A549 (cell line): Measurements from ENCODE around the gene TRAK2. TPM values are rescaled to one million over a fixed set of nuclear protein-coding genes. Genes with fewer than 3 reads are reported as not detected.

Experiments
- ATAC-seq, 2 experiments: fragments of 200-7000 bp in 1 of 2; fragments of >200 bp in 1 of 2; cut with Nextera tagmentation in 1 of 2; cut with Tn5 transposase in 1 of 2; 3 replicates each; pipeline versions ENCODE4 v1.8.0 to v1.9.1; 2018 to 2020; ENCODE audit warnings: mild to moderate bottlenecking in 1 of 2, moderate library complexity in 1 of 2
- CTCF ChIA-PET: fragments of 300-600 bp; sonication (Branson Sonifier 250); formaldehyde crosslinking; extraction: SDS; loops from one replicate; lab custom pipeline; 2021; ENCODE audit warnings: antibody characterized with exemption, inconsistent platforms; lab: Yijun Ruan, JAX
- POLR2A ChIA-PET: fragments of 350-600 bp; formaldehyde crosslinking; extraction: SDS; loops from one replicate; lab custom pipeline; 2021; ENCODE audit warnings: antibody characterized with exemption, inconsistent platforms; lab: Yijun Ruan, JAX
- DNase-seq, 2 experiments: peaks; one replicate each; pipeline versions ENCODE4 v3.0.0 to v3.0.0-alpha.2; 2011 to 2016; ENCODE audit warnings: low read depth in 1 of 2, low spot score in 1 of 2
- FAIRE-seq: peaks from 2 replicates; lab custom pipeline; 2011; peaks lifted over from hg19 to GRCh38; lab: Jason Lieb, UNC
- H3K27ac ChIP-seq, 2 experiments: fragments of >200 bp; sonication (Bioruptor Twin); formaldehyde crosslinking; 3 replicates each; pipeline ENCODE4 v1.5.1; 2016 to 2017
- H3K4me1 ChIP-seq: fragments of >200 bp; sonication (Bioruptor Twin); formaldehyde crosslinking; 3 replicates; pipeline ENCODE4 v1.6.1; 2016
- H3K4me2 ChIP-seq: fragments of >200 bp; sonication (Bioruptor Twin); formaldehyde crosslinking; 3 replicates; pipeline ENCODE4 v1.6.1; 2016
- H3K4me3 ChIP-seq: fragments of >200 bp; sonication (Bioruptor Twin); formaldehyde crosslinking; 3 replicates; pipeline ENCODE4 v1.5.1; 2016
- H3K9me3 ChIP-seq: fragments of >200 bp; sonication (Bioruptor Twin); formaldehyde crosslinking; 3 replicates; pipeline ENCODE4 v1.6.1; 2016
- CBX2 ChIP-seq: fragments of 200-600 bp; sonication (generic); IDR thresholded peaks from 2 replicates; pipeline ENCODE4 v1.6.1; 2016; ENCODE audit warnings: low read depth, mild to moderate bottlenecking, borderline replicate concordance
- CEBPB ChIP-seq, 2 experiments: fragments of >200 bp in 1 of 2; sonication (Bioruptor Twin) in 1 of 2; formaldehyde crosslinking in 1 of 2; IDR thresholded peaks; 2 replicates each; pipeline ENCODE4 v1.6.1; 2012 to 2016
- CHD2 ChIP-seq: fragments of 150-350 bp; IDR thresholded peaks from 2 replicates; pipeline ENCODE4 v1.6.1; 2014; ENCODE audit warnings: low read length; ENCODE audit not compliant: partially characterized antibody
- CHD4 ChIP-seq: fragments of 200-600 bp; sonication (generic); IDR thresholded peaks from 2 replicates; pipeline ENCODE4 v1.6.1; 2016; ENCODE audit warnings: antibody characterized with exemption, mild to moderate bottlenecking, borderline replicate concordance
- E2F6 ChIP-seq: IDR thresholded peaks from 2 replicates; pipeline ENCODE4 v1.6.1; 2012; ENCODE audit warnings: low read depth, borderline replicate concordance
- EP300 ChIP-seq, 2 experiments: fragments of >200 bp; sonication (Bioruptor Twin); formaldehyde crosslinking; IDR thresholded peaks; 2 replicates in 1 of 2; 3 replicates in 1 of 2; pipeline ENCODE4 v1.6.1; 2016 to 2017
- ESRRA ChIP-seq: fragments of 150-350 bp; IDR thresholded peaks from 2 replicates; pipeline ENCODE4 v1.6.1; 2014; ENCODE audit warnings: mild to moderate bottlenecking, low read length, borderline replicate concordance
- FOSB ChIP-seq: fragments of 250-450 bp; sonication (Bioruptor Pico); IDR thresholded peaks from 2 replicates; pipeline ENCODE4 v1.5.0; 2020; ENCODE audit warnings: mild to moderate bottlenecking, moderate library complexity
- GATA3 ChIP-seq: IDR thresholded peaks from 2 replicates; pipeline ENCODE4 v1.6.1; 2012; ENCODE audit warnings: borderline replicate concordance
- HMGXB4 ChIP-seq: fragments of 250-450 bp; sonication (Bioruptor Pico); IDR thresholded peaks from 2 replicates; pipeline ENCODE4 v1.5.0; 2021; ENCODE audit warnings: mild to moderate bottlenecking, moderate library complexity, borderline replicate concordance
- HOXB13 ChIP-seq: fragments of 250-450 bp; sonication (Bioruptor Pico); IDR thresholded peaks from 2 replicates; pipeline ENCODE4 v1.5.0; 2020; ENCODE audit warnings: low read depth, mild to moderate bottlenecking, moderate library complexity
- HOXB5 ChIP-seq: fragments of 250-450 bp; sonication (Bioruptor Pico); IDR thresholded peaks from 2 replicates; pipeline ENCODE4 v1.5.0; 2020; ENCODE audit warnings: mild to moderate bottlenecking, moderate library complexity
- KDM5A ChIP-seq: fragments of 200-600 bp; sonication (generic); IDR thresholded peaks from 2 replicates; pipeline ENCODE4 v1.6.1; 2016; ENCODE audit warnings: antibody characterized with exemption, mild to moderate bottlenecking
- MAFK ChIP-seq: fragments of 450-650 bp; IDR thresholded peaks from 2 replicates; pipeline ENCODE4 v1.6.1; 2014; ENCODE audit not compliant: partially characterized antibody
- MAZ ChIP-seq: fragments of 150-350 bp; IDR thresholded peaks from 2 replicates; pipeline ENCODE4 v1.6.1; 2014; ENCODE audit warnings: antibody characterized with exemption, low read depth, low read length, borderline replicate concordance
- MYC ChIP-seq: IDR thresholded peaks from 2 replicates; pipeline ENCODE4 v1.6.1; 2012; ENCODE audit warnings: mild to moderate bottlenecking, inconsistent platforms, low read length, improper control_type of control experiment, borderline replicate concordance
- NFE2L2 ChIP-seq: fragments of 150-350 bp; conservative IDR thresholded peaks from 2 replicates; pipeline ENCODE4 v1.6.1; 2014; ENCODE audit warnings: low read length
- NR3C1 ChIP-seq: fragments of >200 bp; sonication (Bioruptor Twin); formaldehyde crosslinking; IDR thresholded peaks from 3 replicates; pipeline ENCODE4 v1.6.1; 2017
- PBX3 ChIP-seq: IDR thresholded peaks from 2 replicates; pipeline ENCODE4 v1.6.1; 2012
- PHF8 ChIP-seq: fragments of 200-600 bp; sonication (generic); IDR thresholded peaks from 2 replicates; pipeline ENCODE4 v1.6.1; 2016; ENCODE audit warnings: low read depth, mild to moderate bottlenecking, antibody characterized with exemption, moderate library complexity, borderline replicate concordance
- POLR2AphosphoS2 ChIP-seq: conservative IDR thresholded peaks from 2 replicates; pipeline ENCODE4 v1.6.1; 2012; ENCODE audit warnings: low read length, improper control_type of control experiment, inconsistent platforms
- RAD21 ChIP-seq, 2 experiments: fragments of >200 bp in 1 of 2; sonication (Bioruptor Twin) in 1 of 2; formaldehyde crosslinking in 1 of 2; IDR thresholded peaks in 1 of 2; conservative IDR thresholded peaks in 1 of 2; 2 replicates in 1 of 2; 3 replicates in 1 of 2; pipeline ENCODE4 v1.6.1; 2012 to 2018; ENCODE audit warnings: inconsistent platforms in 1 of 2
- REST ChIP-seq: fragments of 200-600 bp; sonication (generic); IDR thresholded peaks from 2 replicates; pipeline ENCODE4 v1.6.1; 2016; ENCODE audit warnings: antibody characterized with exemption, mild to moderate bottlenecking, moderate library complexity
- RFX5 ChIP-seq: fragments of 450-650 bp; IDR thresholded peaks from 2 replicates; pipeline ENCODE4 v1.7.1; 2014; ENCODE audit warnings: antibody characterized with exemption, mild to moderate bottlenecking, moderate library complexity
- TFCP2L1 ChIP-seq: fragments of 250-450 bp; sonication (Bioruptor Pico); IDR thresholded peaks from 2 replicates; pipeline ENCODE4 v1.5.0; 2021; ENCODE audit warnings: mild to moderate bottlenecking
- TP53 ChIP-seq: fragments of 250-450 bp; sonication (Bioruptor Pico); IDR thresholded peaks from 2 replicates; pipeline ENCODE4 v1.5.0; 2021; ENCODE audit warnings: mild to moderate bottlenecking, moderate library complexity
- ZNF302 ChIP-seq: fragments of 250-450 bp; sonication (Bioruptor Pico); IDR thresholded peaks from 2 replicates; pipeline ENCODE4 v1.9.0; 2021; ENCODE audit warnings: inconsistent platforms, mild to moderate bottlenecking, moderate library complexity
- WGBS: methylation state at CpG from one replicate; pipeline ENCODE4 v1.1.6; 2017; ENCODE audit errors: missing lambda C conversion rate; 5-methylcytosine and 5-hydroxymethylcytosine counted together
- polyA plus RNA-seq, 4 experiments: library from polyadenylated mRNA; depleted of rRNA in 3 of 4; stranded (reverse); fragments of >200 nt; fragmentation: RNase III in 1 of 4; extraction: RNeasy Plus Mini Kit Qiagen cat#74134 plus additional on column Dnase treatment in 1 of 4; gene quantifications; 2 replicates in 3 of 4; 3 replicates in 1 of 4; pipeline ENCODE4 v1.2.3, GENCODE V29; 2011 to 2017

The TRAK2 gene
- polyA plus RNA-seq, 2 of the 4 experiments (the other 2 are of a cell fraction) = 10.2 to 22.4 TPM

GRCh38 chr2:201378496-201379397 lies 72.5 kb downstream of the TRAK2 start:
- H3K4me2 ChIP-seq = no peak overlapping the region
- ChIA-PET CTCF (no interaction called here), POLR2A (no interaction called here)
- H3K4me1 ChIP-seq = no peaks in the 10 kb centered on the region
- ATAC-seq = no peak
- no peaks in the 10 kb centered on the region for H3K9me3 ChIP-seq
- no peak for FAIRE-seq
- 89% methylated on average over 5 of the region's 5 CpGs for WGBS
- no peak for TF ChIP-seq CHD2
- no peak for TF ChIP-seq NR3C1
- no peak for TF ChIP-seq POLR2AphosphoS2
- TF ChIP-seq E2F6 = no peak
- no peak for TF ChIP-seq KDM5A
- no peak for TF ChIP-seq HMGXB4 (CRISPR knock-in tag)
- TF ChIP-seq CBX2 = no peak
- TF ChIP-seq HOXB5 = no peak
- TF ChIP-seq REST = no peak
- no peak for TF ChIP-seq CHD4
- TF ChIP-seq ESRRA = no peak
- no peak for TF ChIP-seq RAD21 (conservative IDR thresholded peaks at IDR 0.05 in 1 of 2, IDR thresholded peaks at IDR 0.05 in 1 of 2)
- TF ChIP-seq EP300 (IDR thresholded peaks at IDR 0.05) = no peak
- TF ChIP-seq CEBPB (IDR thresholded peaks at IDR 0.05) = no peak
- no peak for TF ChIP-seq HOXB13 (CRISPR knock-in tag)
- no peak for TF ChIP-seq TP53 (CRISPR knock-in tag)
- no peak for TF ChIP-seq FOSB (CRISPR knock-in tag)
- no peak for DNase-seq
- H3K4me3 ChIP-seq = no peak overlapping the region
- no peak overlapping the region for H3K27ac ChIP-seq

GRCh38 chr2:201377218-201377617 lies 74.0 kb downstream of the TRAK2 start:
- WGBS = 77% methylated on average over 2 of the region's 3 CpGs
- Histone ChIP-seq H3K27ac (no peak overlapping the region), H3K4me1 (no peaks in the 10 kb centered on the region), H3K9me3 (no peaks in the 10 kb centered on the region), H3K4me3 (no peak overlapping the region), H3K4me2 (no peak overlapping the region)
- ChIA-PET CTCF (no interaction called here), POLR2A (no interaction called here)
- ATAC-seq (no peak; a peak in 1 of 6 replicates), FAIRE-seq (no peak), DNase-seq (no peak)
- TF ChIP-seq PHF8 (no peak), MYC (no peak), MAZ (no peak), TP53 (CRISPR knock-in tag) (no peak), RFX5 (no peak), CBX2 (no peak), NFE2L2 (no peak), HOXB13 (CRISPR knock-in tag) (no peak), E2F6 (no peak), PBX3 (no peak), EP300 (IDR thresholded peaks at IDR 0.05) (no peak), ZNF302 (CRISPR knock-in tag) (no peak), GATA3 (no peak), TFCP2L1 (CRISPR knock-in tag) (no peak), MAFK (no peak)
